ENCODE data around the gene EFCAB6.

- no peak for TF ChIP-seq POLR2A (IDR thresholded peaks at IDR 0.05)
- TF ChIP-seq CTCF (IDR thresholded peaks at IDR 0.05), result no peak
Observed at GRCh38 chr22:43554694-43555365, 257.3 kb downstream of the EFCAB6 start.
